NB4 (cell line): ENCODE measurements around the gene SLMAP.

Experiments used
- DNase-seq: peaks from one replicate; pipeline ENCODE4 v3.0.0; 2010; ENCODE audit warnings: low read depth
- H3K4me3 ChIP-seq: one replicate; pipeline ENCODE4 v1.5.1; 2011; ENCODE audit warnings: mild to moderate bottlenecking, low read depth, low read length, moderate library complexity
- CTCF ChIP-seq: IDR thresholded peaks from one replicate; pipeline ENCODE4 v1.5.1; 2012; ENCODE audit warnings: low read depth, low read length
- MYC ChIP-seq: IDR thresholded peaks from 2 replicates; pipeline ENCODE4 v1.6.1; 2011; ENCODE audit warnings: low read depth, low read length
- POLR2A ChIP-seq: IDR thresholded peaks from 2 replicates; pipeline ENCODE4 v1.6.1; 2011; ENCODE audit warnings: mild to moderate bottlenecking; ENCODE audit not compliant: insufficient read length; ENCODE audit errors: extremely low read depth
- TF ChIP-seq, protein P1 (sequence below): IDR thresholded peaks from 2 replicates; pipeline ENCODE4 v1.6.1; 2011; ENCODE audit warnings: low read depth, low read length

The SLMAP gene

GRCh38 chr3:57784089-57784735 lies 28.1 kb downstream of the SLMAP start:
- H3K4me3 ChIP-seq = no peak overlapping the region
- DNase-seq = no peak
- TF ChIP-seq, protein P1, sequence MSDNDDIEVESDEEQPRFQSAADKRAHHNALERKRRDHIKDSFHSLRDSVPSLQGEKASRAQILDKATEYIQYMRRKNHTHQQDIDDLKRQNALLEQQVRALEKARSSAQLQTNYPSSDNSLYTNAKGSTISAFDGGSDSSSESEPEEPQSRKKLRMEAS = no peak
- TF ChIP-seq MYC (no peak), CTCF (no peak), POLR2A (no peak)

- DNase-seq = no peak
- H3K4me3 ChIP-seq = no peak overlapping the region
- TF ChIP-seq CTCF (no peak), POLR2A (no peak), MYC (no peak)
- TF ChIP-seq, protein P1 = no peak
Measured at GRCh38 chr3:57785446-57785845, 29.3 kb downstream of the SLMAP start.

DNA sequence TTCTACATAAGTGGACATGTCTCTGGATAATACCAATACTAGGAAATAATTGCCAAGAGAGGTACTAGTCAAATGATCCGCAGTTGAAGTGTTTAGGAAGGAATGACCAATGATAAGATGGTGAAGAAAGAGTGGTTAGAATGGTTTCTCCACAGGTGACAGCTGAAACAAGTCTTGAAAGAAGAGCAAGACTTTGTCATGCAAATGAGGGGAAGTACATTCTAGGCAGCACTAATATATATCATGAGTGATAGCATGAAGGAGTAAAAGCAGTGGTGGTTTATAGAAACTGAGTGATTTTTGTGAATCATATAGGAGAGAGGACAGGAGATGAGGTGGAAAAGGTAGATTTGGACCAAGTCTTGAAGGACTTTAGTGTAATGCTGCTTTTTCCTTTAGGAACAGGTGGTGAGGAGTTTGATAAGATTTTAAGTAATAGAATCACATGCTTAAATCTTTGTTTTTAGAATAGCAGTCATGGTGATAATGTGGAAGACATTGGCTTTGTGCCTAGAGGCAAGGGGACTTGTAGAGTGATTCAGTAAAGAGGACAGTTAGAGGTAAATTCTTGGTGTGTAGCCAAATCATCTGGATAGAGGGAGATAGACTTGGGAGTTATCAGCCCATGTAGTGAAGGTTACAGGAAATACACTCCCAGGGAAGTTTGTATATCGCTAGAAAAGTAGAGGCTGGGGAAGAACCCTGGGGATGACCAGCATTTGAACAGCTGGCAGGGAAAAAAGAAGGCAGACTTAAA lies 31.9 kb downstream of the SLMAP start:
- no peak for DNase-seq
- no peak overlapping the region for H3K4me3 ChIP-seq
- TF ChIP-seq POLR2A = no peak
- TF ChIP-seq, protein P1 = no peak
- no peak for TF ChIP-seq MYC
- TF ChIP-seq CTCF = no peak

GRCh38 chr3:57788624-57789018 lies 32.5 kb downstream of the SLMAP start:
- DNase-seq = no peak
- TF ChIP-seq POLR2A = no peak

DNA sequence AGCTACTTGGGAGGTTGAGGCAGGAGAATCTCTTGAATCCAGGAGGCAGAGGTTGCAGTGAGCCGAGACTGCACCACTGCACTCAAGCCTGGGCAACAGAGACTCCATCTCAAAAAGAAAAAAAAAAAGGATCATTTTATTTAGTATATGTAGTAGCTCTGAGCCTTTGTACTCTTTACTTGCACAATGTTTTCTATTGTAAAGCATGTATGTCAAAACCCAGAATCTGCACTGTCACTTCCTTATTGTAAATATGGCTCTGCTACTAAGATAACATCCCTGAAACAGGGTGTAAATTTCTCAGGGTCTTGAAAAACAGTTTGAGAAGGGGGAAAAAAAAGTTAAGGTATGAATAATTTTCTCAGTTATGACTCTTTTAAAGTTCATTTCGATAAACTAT lies 35.1 kb downstream of the SLMAP start:
- TF ChIP-seq POLR2A = no peak
- TF ChIP-seq, protein P1 = 0 out of 2 replicates have a peak, but pooled peaks have one; percentile 11
- H3K4me3 ChIP-seq = no peak overlapping the region
- DNase-seq = peak; percentile 84

More at GRCh38 chr3:57788624-57789018, 32.5 kb downstream of the SLMAP start:
- H3K4me3 ChIP-seq = no peak overlapping the region

DNA sequence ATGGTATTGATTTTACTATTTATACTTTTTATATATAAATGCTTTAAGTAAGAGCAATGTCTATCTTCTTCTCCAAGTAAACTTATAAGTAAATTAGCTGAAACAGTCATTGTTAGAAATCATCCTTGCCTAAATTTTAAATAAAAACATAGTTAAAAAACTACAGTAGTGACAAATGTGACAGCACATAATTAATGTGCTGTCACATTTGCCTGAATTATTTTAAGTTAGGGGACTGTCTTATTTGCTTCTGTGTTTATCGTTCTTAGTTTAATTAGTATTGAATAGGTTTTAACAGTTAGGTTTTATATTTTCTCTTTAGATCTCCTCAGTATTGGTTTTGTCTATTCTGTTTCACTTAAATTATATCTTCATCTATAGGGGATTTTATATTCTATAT lies 36.1 kb downstream of the SLMAP start:
- no peak overlapping the region for H3K4me3 ChIP-seq
- DNase-seq = no peak
- TF ChIP-seq MYC (no peak), POLR2A (no peak), CTCF (no peak)
- TF ChIP-seq, protein P1 = no peak
